Measurements from ENCODE around the gene COX7A2. TPM values are rescaled to one million over a fixed set of nuclear protein-coding genes. Genes with fewer than 3 reads are reported as not detected.

Gene COX7A2
- total RNA-seq, 1 experiment from 2014 or later, result 600 TPM

DNA sequence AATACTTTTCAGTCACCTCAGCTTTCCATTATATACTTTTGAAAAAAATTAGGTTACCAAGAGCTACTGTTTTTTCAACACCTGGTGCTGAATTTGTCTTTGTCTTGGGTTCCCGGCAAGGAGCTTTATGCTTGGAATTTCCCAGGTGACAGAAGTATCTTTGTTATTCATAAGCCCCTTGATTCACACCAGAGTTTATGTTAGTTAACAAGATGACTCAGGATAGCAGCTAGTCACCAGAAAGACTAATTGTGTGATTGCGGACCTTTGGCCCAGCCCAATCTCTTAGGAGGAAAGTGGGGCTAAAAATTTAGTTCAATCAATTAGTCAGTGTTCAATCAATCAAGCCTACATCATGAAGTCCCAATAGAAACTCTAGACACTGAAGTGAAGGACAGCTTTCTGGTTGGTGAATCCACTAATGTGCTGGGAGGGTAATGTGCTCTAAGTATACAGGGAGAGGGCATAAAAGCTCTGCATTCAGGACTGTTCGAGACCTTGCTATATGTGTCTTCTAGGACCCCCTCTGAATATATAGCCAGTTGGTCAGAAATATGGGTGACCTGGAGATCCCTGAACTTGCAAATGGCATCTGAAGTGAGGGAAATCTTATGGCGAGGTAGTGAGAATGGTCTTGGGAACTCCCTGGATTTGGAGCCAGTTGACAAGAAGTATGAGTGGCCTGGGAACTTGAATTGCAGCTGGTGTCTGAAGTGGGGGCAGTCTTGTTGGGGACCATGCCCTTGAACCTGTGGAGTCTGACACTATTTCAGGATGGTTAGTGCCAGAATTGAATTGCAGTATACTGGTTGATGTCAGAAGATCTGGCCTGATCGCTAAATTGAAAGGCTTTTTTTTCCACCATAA is 24.8 kb upstream of the COX7A2 start:
- Histone ChIP-seq H4K20me1 (ENCODE audit: insufficient read depth) (peaks cover 15% of the 10 kb centered on the region), H3K27ac (ENCODE audit: low read depth, low read length) (no peak overlapping the region), H3K9ac (ENCODE audit: low read length) (no peak overlapping the region), H3K4me1 (ENCODE audit: control insufficient read depth in 1 of 2, insufficient read depth in 2 of 2, low read length in 2 of 2) (peaks cover 0 to 10% of the 10 kb centered on the region in 2 experiments; a peak in 1 of 4 replicates), H3K27me3 (ENCODE audit: insufficient read depth, low read length) (no peaks in the 10 kb centered on the region), H3K4me3 (replicated peaks in 1 of 2; ENCODE audit: low read depth in 1 of 2, low read length in 2 of 2) (no peak overlapping the region), H3K79me2 (ENCODE audit: insufficient read depth, low read length) (peaks cover 81% of the 10 kb centered on the region), H3K4me2 (ENCODE audit: low read length) (no peak overlapping the region), H3K9me3 (ENCODE audit: control insufficient read depth in 1 of 2, insufficient read depth in 1 of 2, low read depth in 1 of 2, low read length in 2 of 2) (peaks cover 0 to 6% of the 10 kb centered on the region in 2 experiments; a peak in 1 of 4 replicates), H2AFZ (ENCODE audit: low read depth, low read length, poor library complexity, severe bottlenecking) (no peak overlapping the region), H3K9me2 (ENCODE audit: insufficient read depth) (no peaks in the 10 kb centered on the region), H3K36me3 (ENCODE audit: control insufficient read depth in 1 of 2, insufficient read depth in 2 of 2, low read length in 2 of 2) (peaks cover 0 to 12% of the 10 kb centered on the region in 2 experiments; a peak in 2 of 4 replicates)
- TF ChIP-seq SRF (IDR thresholded peaks at IDR 0.05; ENCODE audit: low read depth) (no peak), MAX (IDR thresholded peaks at IDR 0.05) (no peak), ZFX (IDR thresholded peaks at IDR 0.05) (no peak), FOSL1 (IDR thresholded peaks at IDR 0.05; ENCODE audit: low read depth) (0 out of 2 replicates have a peak, but pooled peaks have one; percentile 14)
- TF ChIP-seq, protein P1, sequence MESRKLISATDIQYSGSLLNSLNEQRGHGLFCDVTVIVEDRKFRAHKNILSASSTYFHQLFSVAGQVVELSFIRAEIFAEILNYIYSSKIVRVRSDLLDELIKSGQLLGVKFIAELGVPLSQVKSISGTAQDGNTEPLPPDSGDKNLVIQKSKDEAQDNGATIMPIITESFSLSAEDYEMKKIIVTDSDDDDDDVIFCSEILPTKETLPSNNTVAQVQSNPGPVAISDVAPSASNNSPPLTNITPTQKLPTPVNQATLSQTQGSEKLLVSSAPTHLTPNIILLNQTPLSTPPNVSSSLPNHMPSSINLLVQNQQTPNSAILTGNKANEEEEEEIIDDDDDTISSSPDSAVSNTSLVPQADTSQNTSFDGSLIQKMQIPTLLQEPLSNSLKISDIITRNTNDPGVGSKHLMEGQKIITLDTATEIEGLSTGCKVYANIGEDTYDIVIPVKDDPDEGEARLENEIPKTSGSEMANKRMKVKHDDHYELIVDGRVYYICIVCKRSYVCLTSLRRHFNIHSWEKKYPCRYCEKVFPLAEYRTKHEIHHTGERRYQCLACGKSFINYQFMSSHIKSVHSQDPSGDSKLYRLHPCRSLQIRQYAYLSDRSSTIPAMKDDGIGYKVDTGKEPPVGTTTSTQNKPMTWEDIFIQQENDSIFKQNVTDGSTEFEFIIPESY (IDR thresholded peaks at IDR 0.05; ENCODE audit: extremely low read depth, insufficient replicate concordance, low read length), result no peak
- DNase-seq (ENCODE audit: low read depth, low spot score), result no peak
- no peak for ATAC-seq
- intact Hi-C loops (cut with micrococcal nuclease), result no loop called here
- ChIA-PET RAD21 (ENCODE audit: low non-redundant PET in 1 of 2, low total read pairs in 2 of 2, uncharacterized antibody in 2 of 2, unreplicated experiment in 2 of 2) (no interaction called here), POLR2A (no interaction called here), CTCF (interaction anchor here (0.7 to 2.3 kb wide), 4 partner anchors 10 to 242 kb away, joined by 3 to 6 read pairs (median 4); no protein-coding TSS in a partner anchor)
- no TSS peak for BruUV-seq (replicated peaks)
